K562 (cell line): ENCODE measurements around the gene TM7SF2. TPM values are rescaled to one million over a fixed set of nuclear protein-coding genes. Genes with fewer than 3 reads are reported as not detected.

ENCODE experiments used
- AFF4 ChIP-seq: sonication (generic); formaldehyde crosslinking; IDR thresholded peaks from 2 replicates; pipeline ENCODE4 v1.8.0; 2023; ENCODE audit warnings: mild to moderate bottlenecking, missing genetic modification reagents
- BHLHE40 ChIP-seq: IDR thresholded peaks from 2 replicates; pipeline ENCODE4 v1.6.1; 2011; ENCODE audit warnings: low read length, improper control_type of control experiment
- BRD9 ChIP-seq: fragments of 450-650 bp; IDR thresholded peaks from 2 replicates; pipeline ENCODE4 v1.6.1; 2018; ENCODE audit warnings: low read depth; ENCODE audit not compliant: partially characterized antibody
- DMBX1 ChIP-seq: fragments of 250-450 bp; sonication (Bioruptor Pico); IDR thresholded peaks from 2 replicates; pipeline ENCODE4 v1.8.0; 2022; ENCODE audit warnings: inconsistent platforms, mild to moderate bottlenecking, moderate library complexity, borderline replicate concordance
- E2F6 ChIP-seq, 2 experiments: IDR thresholded peaks; 2 replicates each; pipeline ENCODE4 v1.6.1; 2011; ENCODE audit warnings: borderline replicate concordance in 1 of 2, control low read depth in 1 of 2, low read depth in 1 of 2, low read length in 1 of 2, mild to moderate bottlenecking in 1 of 2, mixed read lengths in 1 of 2, moderate library complexity in 1 of 2; ENCODE audit not compliant: insufficient read depth in 1 of 2, insufficient read length in 1 of 2, poor library complexity in 1 of 2, severe bottlenecking in 1 of 2; ENCODE audit errors: extremely low read depth in 1 of 2
- ETV1 ChIP-seq: fragments of 450-650 bp; conservative IDR thresholded peaks from 2 replicates; pipeline ENCODE4 v1.6.1; 2016; ENCODE audit warnings: missing genetic modification characterization, control low read depth, low read depth, missing compliant biosample characterization
- NCOA6 ChIP-seq: fragments of 450-650 bp; IDR thresholded peaks from 2 replicates; pipeline ENCODE4 v1.6.1; 2017; ENCODE audit warnings: mild to moderate bottlenecking
- NFATC3 ChIP-seq: fragments of 450-650 bp; IDR thresholded peaks from 2 replicates; pipeline ENCODE4 v1.6.1; 2017; ENCODE audit warnings: mild to moderate bottlenecking
- NR1H2 ChIP-seq: sonication (generic); formaldehyde crosslinking; IDR thresholded peaks from 2 replicates; pipeline ENCODE4 v1.4.0; 2020; ENCODE audit warnings: mild to moderate bottlenecking, missing genetic modification reagents
- PHF21A ChIP-seq: fragments of 450-650 bp; IDR thresholded peaks from 2 replicates; pipeline ENCODE4 v1.6.1; 2017; ENCODE audit warnings: low read depth, borderline replicate concordance
- SMC3 ChIP-seq: conservative IDR thresholded peaks from 2 replicates; pipeline ENCODE4 v1.6.1; 2011; ENCODE audit warnings: low read depth, low read length, improper control_type of control experiment; ENCODE audit not compliant: insufficient read depth
- XRCC5 ChIP-seq: fragments of 200-400 bp; formaldehyde crosslinking; IDR thresholded peaks from 2 replicates; pipeline ENCODE4 v1.6.1; 2017; ENCODE audit warnings: low read depth, mild to moderate bottlenecking, low read length
- ZBTB7A ChIP-seq: IDR thresholded peaks from 2 replicates; pipeline ENCODE4 v1.6.1; 2011; ENCODE audit warnings: low read depth, mild to moderate bottlenecking, low read length, moderate library complexity, borderline replicate concordance; ENCODE audit not compliant: control insufficient read depth
- ZNF398 ChIP-seq: fragments of 250-450 bp; sonication (Bioruptor Pico); IDR thresholded peaks from 2 replicates; pipeline ENCODE4 v1.8.0; 2021; ENCODE audit warnings: moderate library complexity, mild to moderate bottlenecking, inconsistent platforms
- ZNF41 ChIP-seq: fragments of 250-450 bp; sonication (Bioruptor Pico); conservative IDR thresholded peaks from 2 replicates; pipeline ENCODE4 v1.4.0; 2020; ENCODE audit warnings: mild to moderate bottlenecking
- polyA plus RNA-seq, 8 experiments: library from polyadenylated mRNA; depleted of rRNA in 4 of 8; stranded (reverse) in 5 of 8; unstranded in 3 of 8; fragments of >200 nt; fragmentation: Nextera tagmentation in 2 of 8; fragmentation: Illumina TruSeq in 1 of 8; extraction: Ambion mirVana in 2 of 8; extraction: Trizol in 1 of 8; gene quantifications; 2 replicates each; pipeline versions ENCODE4 v1.2.1 to v1.2.3, GENCODE V29; 2011 to 2014; ENCODE audit warnings: inconsistent platforms in 1 of 8, missing spikeins in 1 of 8
- total RNA-seq, 7 experiments: library from RNA; depleted of rRNA in 6 of 7; stranded (reverse); fragments of >200 nt in 6 of 7; fragmentation: Illumina TruSeq in 2 of 7; extraction: Trizol in 2 of 7; gene quantifications; 2 replicates each; pipeline versions ENCODE4 v1.2.1 to v1.2.3, GENCODE V29; 2011 to 2021; ENCODE audit warnings: low replicate concordance in 1 of 7

TM7SF2 gene
- total and polyA plus RNA-seq, 9 of the 15 experiments (the other 6 are each of a cell fraction or from before 2014, with no cell fraction given) = 1.2 to 22.0 (median 14.3) TPM

- TF ChIP-seq AFF4 (CRISPR knock-in tag) (no peak), ETV1 (tag) (no peak), ZNF398 (CRISPR knock-in tag) (no peak), DMBX1 (CRISPR knock-in tag) (no peak), SMC3 (no peak), PHF21A (no peak), E2F6 (IDR thresholded peaks at IDR 0.05; ENCODE audit: borderline replicate concordance in 1 of 2, extremely low read depth in 1 of 2, insufficient read depth in 1 of 2, insufficient read length in 1 of 2, low read depth in 1 of 2, low read length in 1 of 2, poor library complexity in 1 of 2, severe bottlenecking in 1 of 2) (no peak), NFATC3 (no peak), NR1H2 (CRISPR knock-in tag) (no peak), NCOA6 (no peak), BRD9 (no peak), BHLHE40 (no peak), ZBTB7A (no peak), XRCC5 (no peak), ZNF41 (no peak)
Measured at GRCh38 chr11:65141896-65142494, 30.3 kb downstream of the TM7SF2 start (continued).
